DMS79 treated with DMSO at 0.1 percent for 48 hours (cell line): Measurements from ENCODE around the gene PEX12.
"Not testable (repeated sequence)": the region's sequence is repeated elsewhere in the genome, so short reads cannot be mapped to it uniquely, and the experiment has no call there.

Source experiments
- DNase-seq: peaks from one replicate; lab custom pipeline; 2025; lab: John Stamatoyannopoulos, UW

Gene PEX12

DNA sequence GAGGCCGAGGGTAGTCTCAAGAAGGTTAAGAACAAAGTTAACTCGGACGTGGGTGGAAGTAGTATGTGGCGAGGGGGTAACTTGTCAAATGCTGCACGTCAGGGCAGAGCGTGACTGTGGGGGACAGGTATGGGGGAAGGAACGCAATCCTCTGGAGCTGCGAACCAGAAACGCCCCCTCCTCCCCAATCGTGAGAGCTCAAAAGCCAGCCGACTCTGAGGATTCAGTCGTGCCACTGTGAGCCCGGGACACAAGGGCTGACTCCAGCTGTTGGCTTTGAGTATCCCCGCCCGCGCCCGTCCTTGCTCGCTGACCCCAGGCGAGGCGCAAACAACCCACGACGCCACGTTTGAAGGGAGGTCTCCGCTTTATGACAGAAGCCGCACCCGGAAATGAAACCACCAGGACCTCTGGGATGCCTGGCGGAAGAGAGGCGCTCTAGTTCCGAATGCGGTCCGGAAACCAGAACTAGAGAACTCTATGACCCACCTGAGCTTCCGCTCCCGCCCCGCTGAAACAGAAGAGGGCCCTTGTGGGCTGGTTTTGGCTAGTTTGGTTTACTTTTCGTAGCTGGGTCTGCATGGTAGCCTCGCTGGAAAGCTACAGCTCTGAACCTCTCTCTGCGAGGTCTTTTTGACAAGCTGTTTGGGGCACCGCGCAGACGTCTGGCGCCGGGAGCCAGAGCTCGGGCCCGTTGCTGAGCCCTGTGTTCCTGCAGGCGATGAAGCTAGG lies at the start of gene PEX12:
PEX12 (minus strand) TSS at position 375 of the 732 bp plus-strand sequence. CDS start 550 bp downstream, outside the sequence.
- DNase-seq, result peak; percentile 96

DNA sequence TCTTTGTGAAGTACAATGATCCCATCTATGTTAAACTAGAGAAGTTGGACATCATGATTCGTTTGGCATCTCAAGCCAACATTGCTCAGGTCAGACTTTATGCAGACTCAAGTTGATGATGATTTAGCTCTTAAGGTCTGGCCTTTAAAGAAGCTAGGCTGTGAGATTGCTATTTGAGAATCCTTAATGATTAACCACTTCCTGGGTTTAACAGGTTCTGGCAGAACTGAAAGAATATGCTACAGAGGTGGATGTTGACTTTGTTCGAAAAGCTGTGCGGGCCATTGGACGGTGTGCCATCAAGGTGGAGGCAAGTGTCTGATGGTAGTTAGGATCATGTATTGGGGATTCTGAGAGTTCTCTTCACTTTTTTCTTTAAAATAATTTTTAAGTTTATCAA lies 49.0 kb upstream of the PEX12 start:
- no peak for DNase-seq

DNA sequence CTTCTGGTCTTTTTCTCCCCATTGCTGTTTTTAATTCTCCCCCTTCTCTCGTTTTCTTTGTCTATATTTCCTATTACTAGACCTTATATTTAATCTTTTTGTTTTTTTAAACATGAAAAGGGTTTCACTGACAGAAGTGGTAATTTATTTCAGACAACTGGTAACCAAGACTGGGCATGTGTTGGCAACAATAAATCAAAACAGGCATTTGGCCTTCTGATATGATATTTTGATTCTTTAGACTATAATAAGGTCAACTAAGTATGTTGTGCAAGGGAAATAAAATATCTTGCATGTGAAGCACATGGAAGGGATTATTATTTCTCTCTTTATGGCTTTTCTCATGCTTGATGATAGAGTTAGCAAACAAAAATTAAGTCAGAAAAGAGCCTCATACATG lies 43.4 kb upstream of the PEX12 start:
- DNase-seq, result no peak

DNA sequence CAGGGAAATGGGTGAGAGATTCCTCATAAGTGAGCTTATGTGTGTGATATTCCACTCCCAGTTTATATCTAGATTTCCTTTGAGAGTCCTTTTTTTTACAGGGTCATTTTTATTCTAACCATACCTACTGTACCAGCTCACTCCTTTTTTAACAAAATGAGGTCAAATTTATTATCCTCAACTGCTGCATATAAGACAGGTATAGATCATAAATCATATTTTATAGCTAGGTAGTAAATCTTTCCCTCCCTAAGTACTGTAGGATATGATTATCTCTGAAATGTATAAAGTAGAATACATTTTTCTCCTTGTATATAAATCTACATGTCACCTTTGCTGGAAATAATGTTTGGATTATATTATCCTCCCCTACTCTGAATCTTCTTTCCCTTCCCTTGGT lies 40.3 kb upstream of the PEX12 start:
- DNase-seq, result no peak

DNA sequence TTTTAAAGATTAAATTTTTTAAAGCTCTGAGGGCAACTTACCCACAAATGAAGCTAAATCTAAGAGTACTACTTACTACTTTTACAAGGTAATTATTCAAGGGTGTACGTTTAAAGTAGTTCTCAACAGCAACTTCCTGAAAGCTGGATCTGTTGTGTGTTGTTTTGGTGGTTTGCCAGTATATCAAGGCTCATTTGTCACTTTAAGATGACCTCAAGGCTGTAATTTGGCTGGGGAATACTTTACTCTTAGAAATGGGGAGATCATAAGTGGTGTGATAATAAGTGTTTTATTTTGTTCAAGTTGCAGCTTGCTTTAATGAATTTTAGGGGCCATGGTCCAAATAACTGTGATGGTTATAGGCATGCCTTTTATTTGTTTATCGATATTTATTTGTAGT lies 39.1 kb upstream of the PEX12 start:
- DNase-seq, result peak; percentile 99

DNA sequence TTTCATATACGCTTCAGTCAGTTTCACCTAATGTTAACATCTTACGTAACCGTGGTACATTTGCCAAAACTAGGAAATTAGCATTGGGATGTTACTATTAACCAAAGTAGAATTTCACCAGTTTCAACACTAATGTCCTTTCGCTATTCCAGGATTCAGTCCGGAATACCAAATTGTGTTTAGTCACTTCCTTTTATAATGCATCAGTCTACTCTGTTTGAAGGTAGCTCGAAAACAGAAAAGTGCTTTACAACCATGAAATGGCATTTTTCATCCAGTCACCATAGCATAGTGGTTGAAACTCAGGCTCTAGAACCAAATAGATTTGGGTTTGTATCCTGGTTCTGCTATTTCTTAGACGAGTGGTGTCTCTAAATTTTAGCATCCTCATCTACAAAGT lies 38.2 kb upstream of the PEX12 start:
- no peak for DNase-seq

DNA sequence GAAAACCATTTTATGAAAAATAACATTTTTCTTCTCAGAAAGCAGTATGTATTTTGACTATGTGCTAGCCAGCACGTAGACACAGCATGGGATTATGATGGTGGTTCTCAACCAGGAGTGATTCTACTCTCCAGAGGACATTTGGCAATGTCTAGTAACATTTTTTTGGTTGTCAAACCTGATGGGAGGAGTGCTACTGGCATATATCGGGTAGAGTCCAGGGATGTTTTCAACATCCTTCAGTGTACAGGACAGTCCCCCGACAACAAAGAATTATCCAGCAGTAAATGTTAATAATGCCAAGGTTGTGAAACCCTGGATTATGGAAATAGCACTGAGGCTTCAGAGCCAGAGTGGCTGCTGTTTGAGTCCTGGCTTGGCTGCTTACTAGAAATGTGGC lies 36.4 kb upstream of the PEX12 start:
- no peak for DNase-seq

DNA sequence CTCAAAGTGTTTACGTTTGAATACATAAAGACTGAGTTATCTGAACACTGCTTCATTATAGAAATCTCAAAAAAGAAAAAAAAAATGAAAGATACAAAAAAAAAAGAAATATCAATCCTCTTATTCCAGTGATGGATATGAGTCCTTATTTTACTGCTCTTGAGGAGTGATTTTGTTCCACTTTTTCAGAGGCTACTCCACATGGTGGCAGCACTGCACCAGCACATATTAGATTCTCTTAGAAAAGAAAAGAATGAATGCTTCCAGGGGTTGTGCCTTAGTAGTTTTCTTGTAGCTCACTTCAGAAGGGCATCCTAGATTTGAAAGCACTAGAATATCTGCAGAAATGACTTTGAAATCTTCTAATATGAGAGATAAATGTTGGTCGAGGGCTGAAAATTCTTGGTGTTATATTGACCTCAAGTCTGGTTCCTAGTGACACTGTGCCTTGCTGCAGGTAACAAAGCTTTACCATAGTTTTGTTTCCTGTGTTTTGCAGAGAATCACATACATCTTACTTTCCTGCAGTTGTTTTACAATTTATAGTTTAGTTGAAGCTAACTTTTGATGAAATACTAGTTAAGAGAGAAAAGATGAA lies 34.7 kb upstream of the PEX12 start:
- DNase-seq, result peak; percentile 76

DNA sequence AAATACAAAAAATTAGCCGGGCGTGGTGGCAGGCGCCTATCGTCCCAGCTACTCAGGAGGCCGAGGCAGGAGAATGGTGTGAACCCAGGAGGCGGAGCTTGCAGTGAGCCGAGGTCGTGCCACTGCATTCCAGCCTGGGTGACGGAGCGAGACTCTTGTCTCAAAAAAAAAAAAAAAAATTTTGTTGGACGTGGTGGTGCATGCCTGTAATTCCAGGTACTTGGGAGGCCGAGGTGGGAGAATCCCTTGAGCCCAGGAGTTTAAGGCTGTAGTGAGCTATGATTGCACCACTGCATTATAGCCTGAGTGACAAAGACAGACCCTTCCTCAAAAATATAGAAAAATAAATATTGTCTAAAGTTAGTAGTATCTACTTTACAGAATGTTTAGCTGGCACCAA lies 32.4 kb upstream of the PEX12 start:
- DNase-seq, result not testable (repeated sequence)

DNA sequence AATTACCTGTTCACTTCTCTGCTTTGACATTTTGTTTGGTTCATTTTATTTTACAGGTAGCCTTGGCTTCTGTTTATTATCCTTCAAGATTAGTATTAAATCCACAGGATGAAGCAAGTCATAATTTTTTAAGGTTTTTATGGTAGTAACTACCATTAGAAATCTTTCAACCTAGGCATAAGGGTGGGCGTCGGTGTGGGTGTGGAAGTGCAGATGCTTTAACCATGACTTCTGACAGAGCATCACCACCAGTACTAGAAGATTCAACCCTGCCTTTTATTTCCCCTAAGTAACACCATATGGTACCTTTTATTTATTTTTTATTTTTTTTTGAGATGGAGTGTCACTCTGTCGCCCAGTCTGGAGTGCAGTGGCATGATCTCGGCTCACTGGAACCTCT lies 31.5 kb upstream of the PEX12 start:
- DNase-seq, result no peak

DNA sequence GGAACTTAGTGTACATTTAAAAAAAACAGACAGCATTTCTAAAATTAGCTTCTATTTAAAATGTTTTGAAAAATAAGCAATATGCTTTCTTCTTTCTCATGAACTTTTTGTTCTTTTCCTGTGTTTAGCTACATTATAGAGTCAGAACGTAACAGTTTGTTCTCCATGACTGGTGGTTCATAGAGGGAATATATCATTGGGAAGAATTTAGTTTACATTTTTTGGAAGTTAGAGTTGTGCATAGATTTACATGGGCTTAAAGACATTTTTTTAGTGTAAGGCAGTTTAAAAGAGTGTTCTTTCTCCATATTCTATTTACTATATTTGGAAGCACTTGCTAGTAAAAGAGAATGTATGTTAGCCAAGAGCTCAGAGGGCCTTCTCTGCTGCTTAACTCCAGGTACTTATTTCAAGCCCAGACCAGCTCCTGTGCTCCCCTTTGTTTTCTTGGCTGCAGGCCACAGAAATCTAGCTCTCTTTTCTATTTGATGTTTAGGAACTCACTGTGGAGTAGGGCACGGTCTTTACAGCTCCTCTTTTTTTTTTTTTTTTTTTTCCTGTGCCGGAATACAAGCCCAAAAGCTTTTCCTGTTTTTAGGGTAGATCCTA lies 29.0 kb upstream of the PEX12 start:
- peak; percentile 72 for DNase-seq

DNA sequence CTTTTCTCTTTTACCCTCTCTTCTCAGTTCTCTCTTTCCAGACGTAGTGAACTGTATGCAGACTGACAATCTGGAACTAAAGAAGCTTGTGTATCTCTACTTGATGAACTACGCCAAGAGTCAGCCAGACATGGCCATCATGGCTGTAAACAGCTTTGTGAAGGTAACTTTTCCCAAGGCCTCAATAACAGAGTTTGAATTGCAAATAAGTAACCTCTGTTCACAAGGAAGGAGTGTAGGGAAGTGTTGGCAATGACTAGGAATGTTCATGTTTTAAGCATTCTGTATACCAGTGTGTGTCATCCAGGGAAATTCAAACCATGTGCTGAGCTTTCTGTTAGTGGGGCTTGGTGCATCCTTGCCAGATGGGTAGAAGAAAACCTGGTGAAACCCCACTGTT lies 27.3 kb upstream of the PEX12 start:
- no peak for DNase-seq

DNA sequence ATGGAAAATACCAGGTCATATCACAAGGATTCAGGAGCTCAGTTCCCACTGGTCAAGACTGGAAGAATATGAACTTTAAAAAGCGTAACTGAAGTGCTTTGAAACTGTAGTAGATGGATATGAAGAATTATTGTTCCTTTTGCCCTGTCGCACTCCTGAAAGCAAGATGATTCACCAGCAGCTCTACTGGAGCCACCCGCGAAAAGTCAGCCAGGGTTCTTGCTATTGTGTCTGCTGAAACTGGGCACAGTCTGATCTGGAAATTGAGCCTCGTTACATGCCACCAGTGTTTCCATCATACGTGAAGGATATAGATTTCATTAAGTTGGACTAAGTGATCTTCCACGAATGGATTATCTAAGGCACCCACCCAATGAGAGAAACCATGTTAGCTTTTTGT lies 25.3 kb upstream of the PEX12 start:
- no peak for DNase-seq

DNA sequence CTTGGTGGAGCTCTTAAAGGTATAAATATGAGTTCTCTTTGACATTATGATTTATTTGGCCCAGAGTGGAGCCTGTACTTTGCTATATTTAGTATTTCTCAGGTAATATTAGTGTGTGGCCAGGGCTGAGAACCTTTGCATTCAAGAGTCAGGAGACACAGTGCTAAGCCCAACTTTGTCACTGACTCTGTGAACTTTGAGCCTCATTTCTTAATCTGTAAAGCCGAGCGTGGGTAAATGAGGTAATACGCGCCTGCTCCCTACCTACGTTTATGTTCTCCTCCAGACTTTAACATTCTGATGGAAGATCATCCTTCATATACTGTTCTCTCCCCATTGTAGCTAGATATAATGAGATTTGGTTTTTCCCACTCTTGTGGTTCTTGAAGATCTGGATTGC lies 19.2 kb upstream of the PEX12 start:
- DNase-seq, result no peak

DNA sequence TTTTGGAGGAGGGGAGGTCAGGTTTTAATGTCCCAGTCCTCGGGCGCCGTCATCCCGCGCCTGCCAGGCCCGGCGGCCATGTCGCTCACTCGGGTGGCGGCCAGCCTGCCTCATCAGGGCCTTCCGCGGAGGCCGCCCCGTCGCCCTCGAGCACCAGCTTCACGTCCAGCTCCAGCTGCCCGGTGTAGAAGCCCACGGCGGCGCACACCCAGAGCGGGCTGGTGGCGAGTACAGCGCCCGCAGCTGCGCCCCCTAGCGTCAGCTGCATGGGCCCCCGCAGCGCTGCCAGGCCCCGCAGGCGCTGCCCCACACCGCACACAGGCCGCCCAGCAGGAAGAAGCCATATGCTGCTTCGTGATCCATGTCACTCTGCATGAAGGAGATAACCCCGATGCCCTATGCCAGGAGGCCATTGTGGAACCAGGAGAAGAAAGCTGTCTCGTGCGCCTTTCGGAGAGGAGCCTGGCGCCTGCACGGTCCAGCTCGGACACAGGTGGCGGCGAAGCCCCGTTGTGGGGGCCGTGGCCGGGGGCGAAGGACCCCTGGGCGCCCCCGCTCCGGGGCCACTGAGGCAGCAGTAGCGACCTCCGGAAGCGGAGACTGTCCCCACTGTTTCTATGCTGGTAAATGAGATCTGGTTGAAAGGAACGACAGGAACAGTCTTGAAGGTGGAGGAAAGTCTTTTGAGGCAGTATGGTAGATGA lies 18.3 kb upstream of the PEX12 start:
- DNase-seq, result no peak

DNA sequence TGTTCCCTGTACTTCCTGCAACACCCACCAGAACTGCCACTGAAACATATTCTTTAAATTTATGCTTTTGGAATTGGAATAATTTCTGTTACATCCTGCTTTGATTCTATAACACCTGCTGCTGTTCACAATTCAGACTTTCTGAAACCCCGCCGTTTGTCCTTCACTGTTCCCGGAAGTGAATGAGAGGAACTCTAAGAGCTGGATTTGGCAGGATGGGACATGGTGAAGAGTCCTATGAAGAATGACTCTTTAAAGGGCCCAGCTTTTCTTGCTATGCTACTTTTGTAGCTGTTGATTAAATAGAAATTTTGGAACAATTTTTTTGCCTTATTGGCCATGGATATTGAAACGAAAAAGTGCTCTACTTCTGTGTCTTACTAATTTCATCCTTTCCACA lies 17.7 kb upstream of the PEX12 start:
- no peak for DNase-seq

DNA sequence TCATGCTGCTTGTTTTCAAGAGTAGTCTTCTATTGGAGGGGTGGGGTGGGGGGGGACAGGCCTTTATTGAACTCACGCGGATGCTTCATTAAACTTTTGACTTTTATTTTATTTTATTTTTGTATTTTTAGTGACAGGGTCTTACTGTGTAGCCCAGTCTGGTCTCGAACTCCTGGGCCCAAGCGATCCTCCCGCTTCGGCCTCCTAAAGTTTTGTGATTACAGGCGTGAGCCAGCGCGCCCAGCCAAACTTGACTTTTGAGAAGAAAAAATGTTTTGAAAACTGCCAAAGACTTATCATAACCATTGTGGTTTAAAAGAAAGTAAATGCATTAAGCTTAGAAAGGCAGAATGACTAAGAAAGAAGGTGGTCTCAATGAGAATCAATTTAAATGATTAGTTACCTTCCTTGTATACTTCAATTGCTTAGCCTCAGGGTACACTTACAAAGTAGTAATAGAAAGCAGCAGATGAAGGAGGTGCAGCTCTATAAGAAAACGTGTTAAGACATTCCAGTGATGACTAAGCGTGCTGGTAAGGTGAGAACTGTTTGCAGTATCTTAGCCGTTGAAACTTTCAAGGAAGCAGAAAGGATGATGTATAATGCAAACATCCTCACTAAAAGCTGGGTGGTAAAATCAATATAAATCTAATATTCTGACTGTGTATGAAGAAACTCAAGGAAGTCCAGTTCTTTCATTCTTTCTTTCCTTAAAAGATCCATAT lies 10.0 kb upstream of the PEX12 start:
- peak; percentile 20 for DNase-seq

DNA sequence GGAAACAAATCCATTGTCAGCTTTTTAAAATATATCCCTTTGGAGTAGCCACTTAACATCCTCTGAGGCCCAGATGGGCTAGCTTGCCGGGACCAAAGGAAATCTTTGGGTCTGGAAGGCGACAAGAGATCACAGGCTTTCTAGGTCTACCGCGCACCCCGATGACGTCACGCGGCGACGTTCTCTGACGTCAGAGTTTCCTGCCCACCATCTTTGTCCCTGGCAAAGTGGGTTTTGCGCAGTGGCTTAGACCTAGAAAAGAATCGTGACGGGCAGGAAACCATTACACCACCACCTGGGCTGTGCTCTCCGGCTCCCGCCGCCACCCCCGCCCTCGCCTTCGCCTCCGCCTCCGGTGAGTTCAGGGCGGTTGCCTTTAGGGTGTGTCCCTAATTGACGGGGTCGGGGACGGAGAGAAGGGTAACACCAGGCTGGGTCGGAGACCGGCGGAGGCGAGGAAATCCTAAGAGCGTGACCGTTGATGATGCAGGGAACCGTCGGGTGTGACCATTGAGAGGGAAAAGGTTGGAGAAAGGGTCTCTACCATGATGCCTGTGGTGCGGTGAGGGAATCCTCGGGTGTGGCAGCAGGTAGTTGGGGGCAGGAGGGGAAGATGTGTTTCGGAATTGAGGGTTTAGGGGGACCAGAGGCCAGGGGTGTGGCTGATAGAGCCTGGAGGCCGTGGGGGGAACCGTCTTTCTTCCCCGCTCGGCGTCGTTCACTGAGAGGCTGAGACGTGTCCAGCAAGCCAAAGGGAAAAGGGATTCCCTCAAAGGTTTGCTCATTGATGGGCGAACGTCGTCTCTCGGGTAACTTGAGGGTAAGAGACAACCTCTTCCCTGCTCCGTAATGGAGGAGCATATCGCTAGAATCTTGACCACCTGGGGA lies 8.9 kb upstream of the PEX12 start, which contains the start of gene AP2B1:
AP2B1 (plus strand) TSS at position 249 of the 888 bp plus-strand sequence. CDS start 6,709 bp downstream, outside the sequence.
- peak; percentile 95 for DNase-seq

DNA sequence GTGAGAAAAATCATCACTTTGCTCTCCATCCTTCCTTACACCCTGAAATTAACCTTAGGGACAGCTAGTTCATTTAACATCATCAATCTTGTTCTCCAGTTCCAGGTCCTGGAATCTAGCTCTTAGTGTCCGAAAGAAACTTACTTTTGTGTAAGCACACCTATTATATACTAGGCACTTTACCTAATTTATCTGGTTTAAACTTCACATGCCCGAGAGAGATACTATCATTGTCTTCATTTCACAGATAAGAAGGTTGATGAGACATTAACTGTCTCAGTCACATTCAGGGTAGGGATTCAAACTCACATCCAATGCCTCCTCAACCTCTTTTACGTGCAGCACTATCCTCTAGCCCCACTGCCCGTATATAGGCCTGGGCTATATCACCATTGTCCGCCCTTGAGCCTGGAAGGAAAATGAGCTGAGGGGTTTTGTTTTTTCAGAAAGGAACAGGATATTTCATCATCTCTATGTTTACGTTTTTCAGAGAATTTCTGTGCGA lies 8.2 kb upstream of the PEX12 start:
- DNase-seq, result no peak

DNA sequence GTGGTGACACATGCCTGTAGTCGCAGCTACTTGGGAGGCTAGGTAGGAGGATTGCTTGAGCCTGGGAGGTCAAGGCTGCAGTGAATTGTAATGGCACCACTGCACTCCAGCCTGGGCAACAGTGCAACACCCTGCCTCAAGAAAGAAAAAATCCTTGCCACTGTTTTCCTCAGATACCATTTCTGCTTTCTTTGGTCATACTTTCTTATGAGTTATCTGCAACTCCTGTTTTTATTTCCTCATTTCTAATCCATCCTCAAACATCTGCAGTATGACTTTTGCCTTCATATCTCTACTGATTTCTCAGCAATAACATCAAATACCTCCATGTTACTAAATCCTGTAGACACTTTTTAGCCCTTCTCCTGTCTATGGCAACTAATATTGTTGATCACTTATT lies 5.7 kb upstream of the PEX12 start:
- DNase-seq, result no peak

DNA sequence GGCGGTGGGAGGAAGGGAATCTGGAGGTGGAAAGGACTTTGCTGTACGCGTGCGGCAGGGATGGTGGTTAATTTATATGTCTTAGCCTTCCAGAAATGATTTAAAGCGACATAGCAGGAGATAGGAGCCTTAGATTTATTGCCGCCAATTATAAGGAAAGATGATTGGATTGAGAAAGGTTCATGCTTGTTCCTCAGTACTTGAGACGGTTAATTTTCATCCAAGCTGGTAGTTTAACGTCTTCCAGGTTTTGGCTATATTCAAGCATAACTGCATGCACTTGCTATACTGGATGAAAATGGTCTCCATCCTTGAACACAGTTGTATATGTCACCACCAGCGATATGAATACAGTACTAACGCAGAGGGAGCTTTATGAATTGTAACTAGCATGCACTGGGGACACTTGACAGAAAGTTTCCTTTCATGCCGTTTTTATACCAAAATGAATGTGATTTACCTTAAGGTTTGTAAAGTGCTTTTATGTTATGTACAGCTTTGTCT lies 610 bp upstream of the PEX12 start:
- peak; percentile 41 for DNase-seq
